HG03460 (cell line): ENCODE measurements around the gene TEK.
"Not testable (repeated sequence)": the region's sequence is repeated elsewhere in the genome, so short reads cannot be mapped to it uniquely, and the experiment has no call there.

Source experiments
- ATAC-seq: cut with Tn5 transposase; IDR thresholded peaks from one replicate; pipeline ENCODE4 v1.9.1; 2021; ENCODE audit not compliant: unreplicated experiment

TEK gene

GRCh38 chr9:27108981-27109541, at the start of gene TEK:
TEK (plus strand) TSS chr9:27109225; CDS start chr9:27109591, 366 bp downstream.
- no peak for ATAC-seq

GRCh38 chr9:27059412-27059811, 49.6 kb upstream of the TEK start:
- no peak for ATAC-seq

DNA sequence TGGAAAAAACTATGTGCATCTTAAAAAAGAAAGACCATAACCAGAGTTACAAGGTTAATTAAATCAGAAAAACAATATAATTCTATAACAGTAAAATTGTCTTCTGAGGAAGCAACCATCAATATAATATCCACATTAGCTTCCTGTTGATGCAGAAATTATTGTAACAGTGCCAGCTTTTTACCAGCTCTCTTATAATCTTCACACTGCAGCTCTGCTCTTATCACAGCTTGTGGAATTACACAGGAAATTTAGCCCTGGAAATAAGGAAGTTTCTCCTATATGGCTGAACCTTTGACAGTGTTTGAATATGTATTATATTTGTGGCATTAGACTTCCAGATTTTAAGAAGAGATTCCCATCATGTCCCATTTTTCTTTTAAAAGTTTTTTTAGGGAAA, 49.1 kb upstream of the TEK start:
- ATAC-seq: no peak

DNA sequence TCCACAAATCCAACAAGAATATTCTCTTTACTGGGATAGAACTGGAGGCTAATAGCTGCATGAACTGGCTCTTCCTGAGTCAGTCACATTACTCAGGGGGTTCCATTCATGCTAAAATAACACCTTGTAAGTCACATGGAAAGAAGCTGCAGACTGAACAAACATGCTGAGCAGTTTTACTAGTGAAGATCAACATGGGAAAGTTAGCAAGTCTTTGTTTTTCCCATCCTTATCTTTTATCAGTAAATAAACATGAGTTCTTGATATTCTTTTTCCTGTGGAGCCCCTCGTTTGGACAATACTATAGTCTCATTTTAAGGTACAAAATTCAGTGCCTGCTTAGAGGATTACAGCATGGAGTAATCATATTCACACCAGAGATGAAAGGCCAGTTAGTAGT, 43.7 kb upstream of the TEK start:
- ATAC-seq: no peak

GRCh38 chr9:27073841-27074728, 34.9 kb upstream of the TEK start:
- ATAC-seq: no peak

- ATAC-seq: no peak
Measured at GRCh38 chr9:27078685-27079084, 30.3 kb upstream of the TEK start.

- ATAC-seq: no peak
Measured at GRCh38 chr9:27085456-27085855, 23.6 kb upstream of the TEK start.

DNA sequence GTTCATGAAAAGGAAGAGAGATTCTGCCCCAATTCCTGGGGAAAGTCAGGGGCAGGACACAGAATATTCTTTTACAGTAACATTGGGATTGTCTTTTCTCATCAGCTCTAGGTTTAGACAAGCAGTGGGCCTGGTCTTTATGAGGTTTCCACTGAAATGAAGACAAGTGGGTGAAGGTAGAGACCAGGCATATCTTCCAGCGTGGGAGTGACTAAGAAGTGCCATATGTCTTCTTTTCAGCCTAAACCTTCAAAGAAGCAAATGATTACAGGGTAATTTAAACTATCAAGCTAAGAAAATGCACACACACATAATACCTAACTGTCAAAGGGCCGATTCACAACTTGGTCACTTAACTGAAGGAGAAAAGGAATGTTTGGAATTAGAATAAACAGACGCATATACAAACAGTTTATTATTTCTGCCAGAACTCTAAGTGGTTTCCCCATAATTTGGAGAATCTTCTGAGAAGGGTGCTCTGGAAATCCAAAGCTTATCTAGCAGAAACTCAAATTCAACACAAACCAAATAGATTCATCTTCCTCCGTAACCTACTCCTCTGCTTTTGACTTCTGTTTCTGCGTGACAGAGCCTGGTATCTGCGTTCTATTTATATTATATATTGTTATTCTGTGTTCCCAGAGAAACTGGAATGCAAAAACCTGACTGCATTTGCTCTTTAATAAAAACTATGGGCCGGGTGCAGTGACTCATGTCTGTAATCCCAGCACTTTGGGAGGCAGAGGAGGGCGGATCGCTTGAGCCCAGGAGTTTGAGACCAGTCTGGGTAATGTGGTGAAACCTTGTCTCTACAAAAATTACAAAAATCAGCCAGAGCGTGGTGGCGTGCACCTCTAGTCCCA, 22.0 kb upstream of the TEK start:
- ATAC-seq: no peak

- no peak for ATAC-seq
Measured at GRCh38 chr9:27088981-27089380, 20.0 kb upstream of the TEK start.

- no peak for ATAC-seq
Measured at GRCh38 chr9:27089706-27090105, 19.3 kb upstream of the TEK start.

DNA sequence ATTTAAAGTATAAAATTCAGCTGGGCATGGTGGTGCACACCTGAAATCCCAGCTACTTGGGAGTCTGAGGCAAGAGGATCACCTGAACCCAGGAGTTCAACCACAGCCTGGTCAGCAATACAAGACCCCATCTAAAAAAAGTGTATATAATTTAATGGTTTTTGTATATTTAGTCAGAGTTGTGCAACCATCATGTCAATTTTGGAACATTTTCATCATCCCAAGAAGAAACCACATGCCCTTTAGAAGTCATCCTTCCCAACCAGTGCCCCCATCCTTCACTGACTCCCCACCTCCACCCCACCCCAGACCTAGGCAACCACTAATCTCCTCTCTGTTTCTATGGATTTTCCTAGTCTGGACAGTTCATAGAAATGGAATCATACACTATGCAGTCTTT, 18.8 kb upstream of the TEK start:
- no peak for ATAC-seq

DNA sequence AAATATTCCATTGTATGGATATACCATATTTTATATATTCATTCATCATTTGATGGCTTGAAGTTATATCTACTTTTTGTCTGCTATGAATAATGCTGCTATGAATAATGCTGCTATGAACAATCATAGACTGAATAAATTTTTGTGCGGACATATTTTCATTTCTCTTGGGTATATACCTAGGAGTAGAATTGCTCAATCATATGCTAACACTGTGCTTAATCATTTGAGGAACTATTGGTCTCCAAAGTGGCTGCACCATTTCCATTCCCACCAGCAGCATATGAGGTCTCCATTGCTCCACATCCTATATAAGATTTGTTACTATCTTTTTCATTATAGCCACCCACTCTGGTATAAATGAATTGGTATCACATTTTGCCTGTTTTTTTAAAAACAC, 18.3 kb upstream of the TEK start:
- ATAC-seq: no peak

DNA sequence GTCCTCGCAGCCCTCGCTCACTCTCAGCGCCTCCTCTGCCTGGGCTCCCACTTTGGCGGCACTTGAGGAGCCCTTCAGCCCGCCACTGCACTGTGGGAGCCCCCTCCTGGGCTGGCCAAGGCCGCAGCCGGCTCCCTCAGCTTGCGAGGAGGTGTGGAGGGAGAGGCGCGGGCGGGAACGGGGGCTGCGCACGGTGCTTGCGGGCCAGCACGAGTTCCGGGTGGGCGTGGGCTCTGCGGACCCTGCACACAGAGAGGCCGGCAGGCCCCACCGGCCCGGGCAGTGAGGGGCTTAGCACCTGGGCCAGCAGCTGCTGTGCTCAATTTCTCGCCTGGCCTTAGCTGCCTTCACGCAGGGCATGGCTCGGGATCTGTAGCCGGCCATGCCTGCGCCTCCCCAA, 16.5 kb upstream of the TEK start:
- not testable (repeated sequence) for ATAC-seq

- not testable (repeated sequence) for ATAC-seq
Measured at GRCh38 chr9:27093384-27094067, 15.5 kb upstream of the TEK start.

DNA sequence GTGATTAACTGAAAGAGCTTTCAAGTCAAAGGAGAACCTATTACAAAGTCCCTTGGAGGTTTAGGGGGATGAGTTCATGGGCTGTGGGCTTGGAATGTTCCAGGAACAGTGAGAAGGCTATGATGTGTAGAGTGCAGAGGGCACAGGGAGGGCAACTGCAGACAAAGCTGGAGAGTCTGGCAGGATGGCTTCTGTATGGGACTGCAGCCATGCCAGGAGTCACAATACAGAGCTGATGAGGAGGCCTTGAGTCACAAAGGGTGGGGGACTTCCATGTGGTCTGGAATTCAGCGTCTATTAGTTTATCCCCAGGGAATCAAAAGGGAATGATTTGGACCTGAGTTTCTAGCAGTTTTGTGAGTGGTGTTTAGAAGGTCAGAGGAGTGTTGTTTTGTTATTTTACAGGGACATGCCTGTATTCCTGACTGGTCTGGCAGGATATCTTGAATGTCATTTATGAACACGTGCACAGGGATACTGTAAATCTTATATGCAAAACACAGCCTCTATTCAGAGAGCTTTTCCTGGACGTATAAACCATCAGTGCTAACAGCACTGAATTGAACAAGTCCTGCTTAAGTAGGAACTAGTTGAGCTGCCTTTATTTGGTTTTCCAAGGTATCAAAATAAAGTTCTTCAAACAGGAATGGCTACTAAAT, 14.3 kb upstream of the TEK start:
- ATAC-seq: no peak

- no peak for ATAC-seq
Measured at GRCh38 chr9:27107241-27107640, 1.8 kb upstream of the TEK start.

DNA sequence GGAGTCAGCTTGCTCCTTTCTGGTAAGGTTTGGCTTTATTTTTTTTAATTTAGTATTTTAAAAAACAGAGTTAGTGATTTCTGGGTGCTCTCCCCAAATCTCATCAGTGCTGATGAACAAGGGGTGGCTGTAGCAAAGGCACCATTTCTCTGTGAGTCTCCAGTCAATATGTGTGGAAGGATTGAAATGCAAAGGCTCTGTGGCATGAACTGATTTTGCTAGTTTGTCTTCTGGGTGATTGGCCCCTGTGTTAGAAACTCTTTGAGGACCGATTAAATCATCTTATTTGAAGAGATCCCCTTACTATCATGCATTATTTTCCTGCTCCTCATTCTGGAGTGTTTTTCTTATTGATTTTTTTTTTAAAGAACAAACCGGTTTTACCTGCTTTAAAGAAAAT, 596 bp downstream of the TEK start:
- ATAC-seq: no peak

DNA sequence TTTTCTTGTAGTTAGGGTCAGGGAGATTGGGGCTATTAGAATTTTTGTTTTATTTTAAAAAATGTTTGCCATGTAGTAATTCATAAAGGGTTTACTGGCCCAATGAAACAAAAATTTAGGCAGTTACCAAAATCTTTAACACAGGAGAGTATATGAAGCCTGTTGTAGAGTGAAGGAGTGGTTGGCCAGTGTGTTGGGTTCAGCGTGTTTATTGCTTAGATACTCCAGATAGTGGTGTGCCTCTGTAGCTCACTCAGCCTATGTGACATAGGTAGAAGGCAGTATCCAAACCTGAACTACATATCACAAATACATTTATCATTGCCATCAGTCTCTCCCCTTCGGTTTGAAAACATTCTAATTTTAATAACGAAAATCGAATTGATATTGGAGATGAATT, 1.2 kb downstream of the TEK start:
- no peak for ATAC-seq

DNA sequence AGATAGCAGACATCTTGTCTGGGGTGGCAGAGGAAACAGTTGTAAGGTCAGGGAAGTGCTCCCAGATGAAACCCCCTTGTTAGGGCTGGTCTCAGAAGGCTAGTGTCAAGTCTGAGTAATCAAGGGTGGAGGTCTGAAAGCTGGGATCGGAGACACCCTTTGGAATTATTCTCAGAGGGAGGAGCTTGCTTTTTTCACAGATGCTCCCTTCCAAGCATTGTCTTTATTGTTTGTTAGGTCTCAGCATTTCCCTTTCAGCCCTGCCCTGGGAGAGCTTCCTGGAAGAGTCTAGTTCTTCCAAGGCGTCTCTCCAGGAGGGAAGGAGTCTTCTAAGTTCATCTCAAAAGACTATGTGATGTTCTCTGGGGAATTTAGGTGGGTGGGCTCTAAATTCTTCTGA, 3.2 kb downstream of the TEK start:
- no peak for ATAC-seq

DNA sequence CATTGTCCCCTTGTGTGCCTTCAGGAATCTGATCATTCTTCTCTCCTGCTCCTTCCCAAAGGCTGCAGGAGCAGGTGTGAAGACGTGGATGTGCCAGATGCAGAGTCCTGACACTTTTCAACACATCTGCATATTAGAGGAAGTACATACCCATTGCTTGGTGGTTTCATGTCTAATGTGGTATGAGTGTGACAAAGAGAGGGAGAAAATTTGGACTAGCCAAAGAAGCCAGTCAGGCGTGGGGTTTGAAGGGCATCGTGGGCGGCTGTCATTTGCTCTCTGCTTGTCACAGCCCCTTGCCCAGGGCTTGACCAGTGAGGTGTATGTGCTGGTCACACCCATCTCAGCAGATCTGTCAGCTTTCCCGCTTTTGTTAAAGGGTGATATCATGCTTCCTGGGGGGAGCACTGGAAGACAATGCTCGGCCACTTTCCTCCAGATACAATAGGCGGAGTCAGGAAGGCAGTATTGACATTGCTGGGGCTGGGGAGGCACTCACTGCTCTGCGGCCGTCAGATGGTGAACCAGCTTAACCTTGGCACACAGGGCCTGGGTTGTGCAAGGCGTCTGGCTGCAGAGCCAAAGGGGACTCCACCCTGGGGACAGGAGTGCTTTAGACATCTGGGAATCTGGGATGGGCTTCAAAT, 8.6 kb downstream of the TEK start:
- ATAC-seq: no peak
